ENCODE measurements around the gene OR52A5.

OR52A5 gene

GRCh38 chr11:5118893-5119292 is 19.3 kb downstream of the OR52A5 start:
- no peaks in the 10 kb centered on the region for H3K27me3 ChIP-seq
- no peak for DNase-seq
- H3K4me1 ChIP-seq, result no peaks in the 10 kb centered on the region
- no peaks in the 10 kb centered on the region for H3K36me3 ChIP-seq
- no peaks in the 10 kb centered on the region for H3K9me3 ChIP-seq
- H3K4me3 ChIP-seq (ENCODE audit: low read depth, low read length), result no peak overlapping the region
- no peak for TF ChIP-seq CTCF (IDR thresholded peaks at IDR 0.05; ENCODE audit: low read depth, low read length)

- Histone ChIP-seq H3K9me3 (no peaks in the 10 kb centered on the region), H3K4me3 (ENCODE audit: low read depth, low read length) (no peak overlapping the region), H3K36me3 (no peaks in the 10 kb centered on the region), H3K27me3 (no peaks in the 10 kb centered on the region), H3K4me1 (no peaks in the 10 kb centered on the region)
- no peak for TF ChIP-seq CTCF (IDR thresholded peaks at IDR 0.05; ENCODE audit: low read depth, low read length)
- no peak for DNase-seq
Measured at GRCh38 chr11:5117588-5117987, 20.6 kb downstream of the OR52A5 start.

- Histone ChIP-seq H3K36me3 (no peaks in the 10 kb centered on the region), H3K27me3 (no peaks in the 10 kb centered on the region), H3K9me3 (no peaks in the 10 kb centered on the region), H3K4me1 (no peaks in the 10 kb centered on the region), H3K4me3 (ENCODE audit: low read depth, low read length) (no peak overlapping the region)
- no peak for DNase-seq
- no peak for TF ChIP-seq CTCF (IDR thresholded peaks at IDR 0.05; ENCODE audit: low read depth, low read length)
Measured at GRCh38 chr11:5115339-5115738, 22.8 kb downstream of the OR52A5 start.

- H3K36me3 ChIP-seq, result no peaks in the 10 kb centered on the region
- no peaks in the 10 kb centered on the region for H3K27me3 ChIP-seq
- DNase-seq, result no peak
- H3K9me3 ChIP-seq, result no peaks in the 10 kb centered on the region
- H3K4me1 ChIP-seq, result no peaks in the 10 kb centered on the region
- no peak overlapping the region for H3K4me3 ChIP-seq (ENCODE audit: low read depth, low read length)
- no peak for TF ChIP-seq CTCF (IDR thresholded peaks at IDR 0.05; ENCODE audit: low read depth, low read length)
Measured at GRCh38 chr11:5107285-5107684, 30.9 kb downstream of the OR52A5 start.

- no peak for TF ChIP-seq CTCF (IDR thresholded peaks at IDR 0.05; ENCODE audit: low read depth, low read length)
- H3K36me3 ChIP-seq, result no peaks in the 10 kb centered on the region
- H3K4me1 ChIP-seq, result no peaks in the 10 kb centered on the region
- no peaks in the 10 kb centered on the region for H3K9me3 ChIP-seq
- no peak for DNase-seq
- H3K4me3 ChIP-seq (ENCODE audit: low read depth, low read length), result no peak overlapping the region
- no peaks in the 10 kb centered on the region for H3K27me3 ChIP-seq
Measured at GRCh38 chr11:5103066-5103465, 35.1 kb downstream of the OR52A5 start.

GRCh38 chr11:5102246-5102645 is 35.9 kb downstream of the OR52A5 start:
- DNase-seq, result no peak
- H3K4me3 ChIP-seq (ENCODE audit: low read depth, low read length), result no peak overlapping the region
- no peak for TF ChIP-seq CTCF (IDR thresholded peaks at IDR 0.05; ENCODE audit: low read depth, low read length)

More at GRCh38 chr11:5102246-5102645, 35.9 kb downstream of the OR52A5 start:
- no peaks in the 10 kb centered on the region for H3K4me1 ChIP-seq
- no peaks in the 10 kb centered on the region for H3K36me3 ChIP-seq
- no peaks in the 10 kb centered on the region for H3K9me3 ChIP-seq
- H3K27me3 ChIP-seq, result no peaks in the 10 kb centered on the region
